Measurements from ENCODE around the gene GALNT6.

GALNT6 gene

GRCh38 chr12:51374361-51374760 is 16.8 kb downstream of the GALNT6 start:
- H3K27ac ChIP-seq (ENCODE audit: low read depth, low read length) = no peak overlapping the region
- H3K36me3 ChIP-seq (ENCODE audit: control insufficient read depth, low read length) = no peaks in the 10 kb centered on the region
- H3K27me3 ChIP-seq (ENCODE audit: control insufficient read depth, low read length) = peaks cover 91% of the 10 kb centered on the region
- H3K79me2 ChIP-seq (ENCODE audit: control insufficient read depth, low read length) = no peaks in the 10 kb centered on the region
- no peaks in the 10 kb centered on the region for H3K9me2 ChIP-seq (replicated peaks; ENCODE audit: control insufficient read depth, low read length)
- no peaks in the 10 kb centered on the region for H3F3A ChIP-seq (ENCODE audit: control insufficient read depth, insufficient read depth)
- H3K4me3 ChIP-seq (ENCODE audit: low read length) = no peak overlapping the region
- peaks cover 10% of the 10 kb centered on the region for H4K20me1 ChIP-seq (ENCODE audit: control insufficient read depth, insufficient read depth, low read depth, low read length)
- H3K9me3 ChIP-seq (ENCODE audit: control insufficient read depth, insufficient read depth, low read length) = no peaks in the 10 kb centered on the region
- TF ChIP-seq, protein P1, sequence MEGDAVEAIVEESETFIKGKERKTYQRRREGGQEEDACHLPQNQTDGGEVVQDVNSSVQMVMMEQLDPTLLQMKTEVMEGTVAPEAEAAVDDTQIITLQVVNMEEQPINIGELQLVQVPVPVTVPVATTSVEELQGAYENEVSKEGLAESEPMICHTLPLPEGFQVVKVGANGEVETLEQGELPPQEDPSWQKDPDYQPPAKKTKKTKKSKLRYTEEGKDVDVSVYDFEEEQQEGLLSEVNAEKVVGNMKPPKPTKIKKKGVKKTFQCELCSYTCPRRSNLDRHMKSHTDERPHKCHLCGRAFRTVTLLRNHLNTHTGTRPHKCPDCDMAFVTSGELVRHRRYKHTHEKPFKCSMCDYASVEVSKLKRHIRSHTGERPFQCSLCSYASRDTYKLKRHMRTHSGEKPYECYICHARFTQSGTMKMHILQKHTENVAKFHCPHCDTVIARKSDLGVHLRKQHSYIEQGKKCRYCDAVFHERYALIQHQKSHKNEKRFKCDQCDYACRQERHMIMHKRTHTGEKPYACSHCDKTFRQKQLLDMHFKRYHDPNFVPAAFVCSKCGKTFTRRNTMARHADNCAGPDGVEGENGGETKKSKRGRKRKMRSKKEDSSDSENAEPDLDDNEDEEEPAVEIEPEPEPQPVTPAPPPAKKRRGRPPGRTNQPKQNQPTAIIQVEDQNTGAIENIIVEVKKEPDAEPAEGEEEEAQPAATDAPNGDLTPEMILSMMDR (IDR thresholded peaks at IDR 0.05; ENCODE audit: low read depth, low read length, poor library complexity, severe bottlenecking) = no peak
- TF ChIP-seq EZH2phosphoT487 (IDR thresholded peaks at IDR 0.05; ENCODE audit: borderline replicate concordance, low read length) = no peak
- H3K4me2 ChIP-seq (ENCODE audit: low read length) = no peak overlapping the region
- H3K4me1 ChIP-seq (ENCODE audit: control insufficient read depth, low read length) = peaks cover 5% of the 10 kb centered on the region

- Histone ChIP-seq H3K9me3 (ENCODE audit: control insufficient read depth, insufficient read depth, low read length) (no peaks in the 10 kb centered on the region), H3K9me2 (replicated peaks; ENCODE audit: control insufficient read depth, low read length) (no peaks in the 10 kb centered on the region), H3F3A (ENCODE audit: control insufficient read depth, insufficient read depth) (no peaks in the 10 kb centered on the region), H4K20me1 (ENCODE audit: control insufficient read depth, insufficient read depth, low read depth, low read length) (peaks cover 11% of the 10 kb centered on the region), H3K27me3 (ENCODE audit: control insufficient read depth, low read length) (peaks cover 83% of the 10 kb centered on the region), H3K36me3 (ENCODE audit: control insufficient read depth, low read length) (no peaks in the 10 kb centered on the region), H3K27ac (ENCODE audit: low read depth, low read length) (no peak overlapping the region), H3K4me2 (ENCODE audit: low read length) (no peak overlapping the region), H3K79me2 (ENCODE audit: control insufficient read depth, low read length) (no peaks in the 10 kb centered on the region), H3K4me1 (ENCODE audit: control insufficient read depth, low read length) (peaks cover 17% of the 10 kb centered on the region), H3K4me3 (ENCODE audit: low read length) (no peak overlapping the region)
- TF ChIP-seq, protein P1 (IDR thresholded peaks at IDR 0.05; ENCODE audit: low read depth, low read length, poor library complexity, severe bottlenecking) = no peak
- TF ChIP-seq EZH2phosphoT487 (IDR thresholded peaks at IDR 0.05; ENCODE audit: borderline replicate concordance, low read length) = no peak
Measured at GRCh38 chr12:51373187-51373586, 18.0 kb downstream of the GALNT6 start.

- Histone ChIP-seq H3K27me3 (ENCODE audit: control insufficient read depth, low read length) (peaks cover 81% of the 10 kb centered on the region), H3K27ac (ENCODE audit: low read depth, low read length) (no peak overlapping the region), H3K4me1 (ENCODE audit: control insufficient read depth, low read length) (peaks cover 21% of the 10 kb centered on the region), H3K9me2 (replicated peaks; ENCODE audit: control insufficient read depth, low read length) (no peaks in the 10 kb centered on the region), H3K4me2 (ENCODE audit: low read length) (no peak overlapping the region), H3K4me3 (ENCODE audit: low read length) (no peak overlapping the region), H3K36me3 (ENCODE audit: control insufficient read depth, low read length) (no peaks in the 10 kb centered on the region), H3K9me3 (ENCODE audit: control insufficient read depth, insufficient read depth, low read length) (no peaks in the 10 kb centered on the region), H3K79me2 (ENCODE audit: control insufficient read depth, low read length) (no peaks in the 10 kb centered on the region), H3F3A (ENCODE audit: control insufficient read depth, insufficient read depth) (no peaks in the 10 kb centered on the region), H4K20me1 (ENCODE audit: control insufficient read depth, insufficient read depth, low read depth, low read length) (peaks cover 11% of the 10 kb centered on the region)
- TF ChIP-seq EZH2phosphoT487 (IDR thresholded peaks at IDR 0.05; ENCODE audit: borderline replicate concordance, low read length) = no peak
- TF ChIP-seq, protein P1 (IDR thresholded peaks at IDR 0.05; ENCODE audit: low read depth, low read length, poor library complexity, severe bottlenecking) = peak; percentile 51
Measured at GRCh38 chr12:51372021-51372420, 19.2 kb downstream of the GALNT6 start.

Measured in DOHH2 (cell line).